MM.1S (cell line): Measurements from ENCODE around the gene TMEM26.

Source experiments
- DNase-seq: peaks from one replicate; pipeline ENCODE4 v3.0.0-alpha.2; 2015
- H2AFZ ChIP-seq: fragments of 300-600 bp; sonication (generic); 2 replicates; pipeline ENCODE4 v1.6.0; 2016; ENCODE audit warnings: antibody characterized with exemption, low read length
- H3F3A ChIP-seq: fragments of 300-600 bp; sonication (generic); 2 replicates; pipeline ENCODE4 v1.6.1; 2016; ENCODE audit warnings: mild to moderate bottlenecking, antibody characterized with exemption, low read length, moderate library complexity, mixed read lengths; ENCODE audit not compliant: insufficient read depth
- H3K27ac ChIP-seq: fragments of 300-600 bp; sonication (generic); 2 replicates; pipeline ENCODE4 v1.5.1; 2016; ENCODE audit warnings: mild to moderate bottlenecking, low read length
- H3K27me3 ChIP-seq: fragments of 300-600 bp; sonication (generic); replicated peaks from 2 replicates; pipeline ENCODE4 v1.6.0; 2016; ENCODE audit warnings: low read length; ENCODE audit not compliant: insufficient read depth
- H3K36me3 ChIP-seq: fragments of 300-600 bp; sonication (generic); replicated peaks from 2 replicates; pipeline ENCODE4 v1.6.1; 2016; ENCODE audit warnings: mild to moderate bottlenecking, low read length, mixed read lengths; ENCODE audit not compliant: insufficient read depth
- H3K4me1 ChIP-seq: fragments of 300-600 bp; sonication (generic); 2 replicates; pipeline ENCODE4 v1.6.1; 2016; ENCODE audit warnings: low read length, mixed read lengths
- H3K4me2 ChIP-seq: fragments of 300-600 bp; sonication (generic); 2 replicates; pipeline ENCODE4 v1.6.0; 2016; ENCODE audit warnings: low read depth, low read length
- H3K4me3 ChIP-seq: fragments of 300-600 bp; sonication (generic); 2 replicates; pipeline ENCODE4 v1.5.1; 2016; ENCODE audit warnings: low read length, mixed read lengths
- H3K79me2 ChIP-seq: fragments of 300-600 bp; sonication (generic); 2 replicates; pipeline ENCODE4 v1.6.1; 2016; ENCODE audit warnings: mixed run types, low read length, mixed read lengths
- H3K9ac ChIP-seq: fragments of 300-600 bp; sonication (generic); 2 replicates; pipeline ENCODE4 v1.6.1; 2016; ENCODE audit warnings: low read length, mixed read lengths
- H3K9me2 ChIP-seq: fragments of 300-600 bp; sonication (generic); replicated peaks from 2 replicates; pipeline ENCODE4 v1.6.1; 2016; ENCODE audit warnings: mild to moderate bottlenecking, low read length, mixed read lengths; ENCODE audit not compliant: insufficient read depth
- H3K9me3 ChIP-seq: fragments of 300-600 bp; sonication (generic); replicated peaks from 2 replicates; pipeline ENCODE4 v1.6.1; 2016; ENCODE audit warnings: mild to moderate bottlenecking, low read length, mixed read lengths; ENCODE audit not compliant: insufficient read depth
- H4K20me1 ChIP-seq: fragments of 300-600 bp; sonication (generic); 2 replicates; pipeline ENCODE4 v1.6.1; 2016; ENCODE audit warnings: mild to moderate bottlenecking, low read length, moderate library complexity, mixed read lengths; ENCODE audit not compliant: insufficient read depth
- EZH2 ChIP-seq: fragments of 300-600 bp; sonication (generic); optimal IDR thresholded peaks from 2 replicates; pipeline ENCODE3; 2017; ENCODE audit warnings: low read depth, mild to moderate bottlenecking, antibody characterized with exemption, low read length, mixed read lengths
- EZH2phosphoT487 ChIP-seq: fragments of 300-600 bp; sonication (generic); IDR thresholded peaks from 2 replicates; pipeline ENCODE4 v1.6.1; 2018; ENCODE audit warnings: antibody characterized with exemption, low read length
- TF ChIP-seq, protein P1 (sequence below): fragments of 300-600 bp; sonication (generic); IDR thresholded peaks from 2 replicates; pipeline ENCODE4 v1.5.1; 2016; ENCODE audit warnings: antibody characterized with exemption, low read length, mixed read lengths

The TMEM26 gene

DNA sequence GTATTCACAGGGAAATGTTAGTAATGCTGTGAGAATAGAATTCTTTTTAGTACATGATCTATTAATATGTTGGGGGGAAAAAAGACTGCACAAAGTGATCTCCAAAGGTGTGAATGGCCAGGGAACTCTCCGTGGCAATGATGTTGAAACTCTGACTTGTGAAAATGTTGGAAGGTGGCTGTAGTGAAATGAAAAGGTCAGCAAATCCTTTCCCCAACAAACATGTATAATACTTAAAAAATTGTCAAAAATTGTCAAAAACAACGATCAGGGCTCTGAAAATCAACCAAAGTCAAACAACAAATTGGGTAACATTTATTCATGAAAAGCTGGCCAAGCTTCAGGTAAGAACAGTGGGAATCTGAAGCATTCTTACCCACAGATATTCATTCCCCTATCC, 35.5 kb downstream of the TMEM26 start:
- TF ChIP-seq, protein P1, sequence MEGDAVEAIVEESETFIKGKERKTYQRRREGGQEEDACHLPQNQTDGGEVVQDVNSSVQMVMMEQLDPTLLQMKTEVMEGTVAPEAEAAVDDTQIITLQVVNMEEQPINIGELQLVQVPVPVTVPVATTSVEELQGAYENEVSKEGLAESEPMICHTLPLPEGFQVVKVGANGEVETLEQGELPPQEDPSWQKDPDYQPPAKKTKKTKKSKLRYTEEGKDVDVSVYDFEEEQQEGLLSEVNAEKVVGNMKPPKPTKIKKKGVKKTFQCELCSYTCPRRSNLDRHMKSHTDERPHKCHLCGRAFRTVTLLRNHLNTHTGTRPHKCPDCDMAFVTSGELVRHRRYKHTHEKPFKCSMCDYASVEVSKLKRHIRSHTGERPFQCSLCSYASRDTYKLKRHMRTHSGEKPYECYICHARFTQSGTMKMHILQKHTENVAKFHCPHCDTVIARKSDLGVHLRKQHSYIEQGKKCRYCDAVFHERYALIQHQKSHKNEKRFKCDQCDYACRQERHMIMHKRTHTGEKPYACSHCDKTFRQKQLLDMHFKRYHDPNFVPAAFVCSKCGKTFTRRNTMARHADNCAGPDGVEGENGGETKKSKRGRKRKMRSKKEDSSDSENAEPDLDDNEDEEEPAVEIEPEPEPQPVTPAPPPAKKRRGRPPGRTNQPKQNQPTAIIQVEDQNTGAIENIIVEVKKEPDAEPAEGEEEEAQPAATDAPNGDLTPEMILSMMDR = no peak
- TF ChIP-seq EZH2 (no peak), EZH2phosphoT487 (no peak)
- H3K27ac ChIP-seq = no peak overlapping the region

DNA sequence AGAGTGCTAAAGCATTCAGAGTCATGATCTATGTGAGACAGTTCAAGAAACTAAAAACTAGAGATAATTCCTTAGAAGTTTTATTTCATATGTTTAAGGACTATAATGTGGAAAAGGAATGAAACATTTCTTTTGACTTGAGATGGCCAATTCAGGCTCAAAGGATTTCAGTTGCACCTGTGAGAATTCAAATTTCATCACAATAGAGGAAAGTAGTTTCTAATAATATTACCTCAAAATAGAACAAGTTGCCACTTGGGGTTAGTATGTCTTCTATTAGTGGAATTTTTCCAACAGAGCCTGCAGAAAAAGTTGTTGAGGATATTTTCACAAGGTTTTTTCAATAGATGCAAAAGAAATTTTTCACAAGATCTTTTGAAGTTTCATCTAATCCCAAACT, 37.4 kb downstream of the TMEM26 start:
- no peak overlapping the region for H3K4me2 ChIP-seq
- H3K79me2 ChIP-seq = no peaks in the 10 kb centered on the region
- H4K20me1 ChIP-seq = no peaks in the 10 kb centered on the region
- H3K27ac ChIP-seq = no peak overlapping the region
- TF ChIP-seq, protein P1 = no peak
- TF ChIP-seq EZH2phosphoT487 (no peak), EZH2 (no peak)
- no peak overlapping the region for H3K9ac ChIP-seq
- no peak overlapping the region for H3K4me3 ChIP-seq
- H3K27me3 ChIP-seq = no peaks in the 10 kb centered on the region
- H2AFZ ChIP-seq = no peak overlapping the region
- DNase-seq = no peak
- no peaks in the 10 kb centered on the region for H3F3A ChIP-seq
- no peaks in the 10 kb centered on the region for H3K9me3 ChIP-seq
- H3K36me3 ChIP-seq = no peaks in the 10 kb centered on the region
- no peaks in the 10 kb centered on the region; the same call in 1 of the 2 replicates for H3K4me1 ChIP-seq
- H3K9me2 ChIP-seq = no peaks in the 10 kb centered on the region

More for the DNA sequence above, 35.5 kb downstream of the TMEM26 start:
- Histone ChIP-seq H3K4me3 (no peak overlapping the region), H3K79me2 (no peaks in the 10 kb centered on the region), H3F3A (no peaks in the 10 kb centered on the region), H4K20me1 (no peaks in the 10 kb centered on the region), H3K36me3 (no peaks in the 10 kb centered on the region), H3K4me2 (no peak overlapping the region), H3K9me3 (no peaks in the 10 kb centered on the region), H3K9ac (no peak overlapping the region), H2AFZ (no peak overlapping the region), H3K9me2 (no peaks in the 10 kb centered on the region), H3K27me3 (no peaks in the 10 kb centered on the region), H3K4me1 (no peaks in the 10 kb centered on the region; the same call in 1 of the 2 replicates)
- DNase-seq = no peak

DNA sequence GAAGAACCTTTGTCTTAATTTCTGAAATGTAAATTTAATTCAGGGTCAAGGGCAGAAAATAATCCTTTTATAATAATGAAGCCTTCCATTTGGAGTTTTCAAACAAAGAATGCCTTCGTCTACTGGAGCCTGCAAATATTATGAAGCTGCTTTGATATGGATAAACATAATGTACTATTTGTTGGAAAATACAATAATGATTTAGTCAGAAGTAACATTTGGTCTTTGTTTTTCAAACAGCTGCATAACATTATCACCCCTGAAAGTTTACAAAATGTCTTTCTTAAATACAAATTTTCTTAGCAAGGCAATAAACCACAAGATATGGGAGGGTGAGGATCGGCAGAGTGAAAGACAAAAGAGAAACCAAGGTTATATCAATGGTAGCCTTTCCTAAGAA, 41.5 kb downstream of the TMEM26 start:
- no peaks in the 10 kb centered on the region; the same call in 1 of the 2 replicates for H3K27me3 ChIP-seq
- no peaks in the 10 kb centered on the region for H3F3A ChIP-seq
- no peak for TF ChIP-seq EZH2phosphoT487
- no peak for TF ChIP-seq EZH2
- TF ChIP-seq, protein P1 = no peak
- no peaks in the 10 kb centered on the region for H4K20me1 ChIP-seq
- H3K9ac ChIP-seq = no peak overlapping the region
- H3K4me1 ChIP-seq = no peaks in the 10 kb centered on the region
- no peak overlapping the region for H3K4me3 ChIP-seq
- DNase-seq = no peak
- H3K9me3 ChIP-seq = no peaks in the 10 kb centered on the region
- H3K4me2 ChIP-seq = no peak overlapping the region
- no peak overlapping the region for H2AFZ ChIP-seq
- H3K36me3 ChIP-seq = no peaks in the 10 kb centered on the region
- no peaks in the 10 kb centered on the region for H3K9me2 ChIP-seq
- no peaks in the 10 kb centered on the region for H3K79me2 ChIP-seq
- H3K27ac ChIP-seq = no peak overlapping the region
